Measurements from ENCODE around the gene NUP58. TPM values are rescaled to one million over a fixed set of nuclear protein-coding genes. Genes with fewer than 3 reads are reported as not detected.
"Not testable (repeated sequence)": the region's sequence is repeated elsewhere in the genome, so short reads cannot be mapped to it uniquely, and the experiment has no call there.

The NUP58 gene
- total RNA-seq, 1 experiment from 2014 or later, result 41.0 TPM

GRCh38 chr13:25353344-25353743 is 51.9 kb downstream of the NUP58 start:
- TF ChIP-seq CTCF (IDR thresholded peaks at IDR 0.05; ENCODE audit: unreplicated experiment), result no peak
- H3K4me3 Mint-ChIP-seq (ENCODE audit: low read depth, unreplicated experiment), result no peak overlapping the region
- no peaks in the 10 kb centered on the region for H3K36me3 Mint-ChIP-seq (ENCODE audit: insufficient read depth, unreplicated experiment)
- peaks cover 71% of the 10 kb centered on the region for H3K27me3 Mint-ChIP-seq (ENCODE audit: unreplicated experiment)
- no peak for DNase-seq
- no peaks in the 10 kb centered on the region for H3K4me1 Mint-ChIP-seq (ENCODE audit: low read depth, unreplicated experiment)
- H3K27ac Mint-ChIP-seq (ENCODE audit: unreplicated experiment), result no peak overlapping the region
- intact Hi-C loops (cut with micrococcal nuclease; ENCODE audit: unreplicated experiment), result no loop called here
- H3K9me3 Mint-ChIP-seq (ENCODE audit: low read depth, unreplicated experiment), result no peaks in the 10 kb centered on the region
- no TSS peak for BruUV-seq (replicated peaks)
- CTCF ChIA-PET, result no interaction called here

GRCh38 chr13:25354377-25354776 is 53.0 kb downstream of the NUP58 start:
- CTCF ChIA-PET, result no interaction called here
- Mint-ChIP-seq H3K36me3 (ENCODE audit: insufficient read depth, unreplicated experiment) (no peaks in the 10 kb centered on the region), H3K27me3 (ENCODE audit: unreplicated experiment) (peaks cover 76% of the 10 kb centered on the region), H3K4me3 (ENCODE audit: low read depth, unreplicated experiment) (no peak overlapping the region), H3K4me1 (ENCODE audit: low read depth, unreplicated experiment) (no peaks in the 10 kb centered on the region), H3K9me3 (ENCODE audit: low read depth, unreplicated experiment) (no peaks in the 10 kb centered on the region), H3K27ac (ENCODE audit: unreplicated experiment) (no peak overlapping the region)
- no TSS peak for BruUV-seq (replicated peaks)
- DNase-seq, result no peak
- no peak for TF ChIP-seq CTCF (IDR thresholded peaks at IDR 0.05; ENCODE audit: unreplicated experiment)
- intact Hi-C loops (cut with micrococcal nuclease; ENCODE audit: unreplicated experiment), result no loop called here

- H3K27ac Mint-ChIP-seq (ENCODE audit: unreplicated experiment); H3K4me3 Mint-ChIP-seq (ENCODE audit: low read depth, unreplicated experiment); intact Hi-C loops (cut with micrococcal nuclease; ENCODE audit: unreplicated experiment); H3K36me3 Mint-ChIP-seq (ENCODE audit: insufficient read depth, unreplicated experiment); H3K4me1 Mint-ChIP-seq (ENCODE audit: low read depth, unreplicated experiment); H3K9me3 Mint-ChIP-seq (ENCODE audit: low read depth, unreplicated experiment); DNase-seq; BruUV-seq (replicated peaks); CTCF ChIA-PET: not testable (repeated sequence)
- peaks cover 33% of the 10 kb centered on the region for H3K27me3 Mint-ChIP-seq (ENCODE audit: unreplicated experiment)
Observed at GRCh38 chr13:25360443-25360842, 59.0 kb downstream of the NUP58 start.

GRCh38 chr13:25365720-25366235 is 64.4 kb downstream of the NUP58 start:
- Mint-ChIP-seq H3K27me3 (ENCODE audit: unreplicated experiment) (peaks cover 37% of the 10 kb centered on the region), H3K27ac (ENCODE audit: unreplicated experiment) (no peak overlapping the region), H3K4me1 (ENCODE audit: low read depth, unreplicated experiment) (no peaks in the 10 kb centered on the region), H3K9me3 (ENCODE audit: low read depth, unreplicated experiment) (no peaks in the 10 kb centered on the region), H3K36me3 (ENCODE audit: insufficient read depth, unreplicated experiment) (no peaks in the 10 kb centered on the region), H3K4me3 (ENCODE audit: low read depth, unreplicated experiment) (no peak overlapping the region)
- DNase-seq, result no peak
- no TSS peak for BruUV-seq (replicated peaks)
- TF ChIP-seq CTCF (IDR thresholded peaks at IDR 0.05; ENCODE audit: unreplicated experiment), result no peak
- CTCF ChIA-PET, result no interaction called here
- intact Hi-C loops (cut with micrococcal nuclease; ENCODE audit: unreplicated experiment), result no loop called here

GRCh38 chr13:25371158-25371874 is 69.9 kb downstream of the NUP58 start:
- H3K36me3 Mint-ChIP-seq (ENCODE audit: insufficient read depth, unreplicated experiment), result no peaks in the 10 kb centered on the region
- peaks cover 83% of the 10 kb centered on the region for H3K27me3 Mint-ChIP-seq (ENCODE audit: unreplicated experiment)
- no peak for TF ChIP-seq CTCF (IDR thresholded peaks at IDR 0.05; ENCODE audit: unreplicated experiment)
- no peak for DNase-seq
- no TSS peak for BruUV-seq (replicated peaks)
- no peaks in the 10 kb centered on the region for H3K4me1 Mint-ChIP-seq (ENCODE audit: low read depth, unreplicated experiment)
- CTCF ChIA-PET, result no interaction called here
- no peak overlapping the region for H3K27ac Mint-ChIP-seq (ENCODE audit: unreplicated experiment)
- peak overlapping the region; percentile 53 for H3K4me3 Mint-ChIP-seq (ENCODE audit: low read depth, unreplicated experiment)
- no peaks in the 10 kb centered on the region for H3K9me3 Mint-ChIP-seq (ENCODE audit: low read depth, unreplicated experiment)
- intact Hi-C loops (cut with micrococcal nuclease; ENCODE audit: unreplicated experiment), result no loop called here

Measured in Calu3 (cell line).